Activated CD8-positive, alpha-beta T cell treated with anti-CD3 and anti-CD28 coated beads for 36 hours (primary cell): ENCODE data around the gene TMEM269. TPM values are rescaled to one million over a fixed set of nuclear protein-coding genes. Genes with fewer than 3 reads are reported as not detected.

ENCODE experiments used
- ATAC-seq: fragments of 200-7000 bp; cut with Tn5 transposase; one replicate; pipeline ENCODE4 v1.10.0; 2021; ENCODE audit warnings: mild to moderate bottlenecking, moderate library complexity
- CTCF ChIA-PET: fragments of 350-600 bp; sonication (Branson Sonifier 250); formaldehyde crosslinking; loops from one replicate; lab custom pipeline; 2021; ENCODE audit warnings: antibody characterized with exemption; lab: Charles Lee
- POLR2A ChIA-PET: fragments of 350-600 bp; sonication (Branson Sonifier 250); formaldehyde crosslinking; loops from one replicate; lab custom pipeline; 2021; ENCODE audit warnings: antibody characterized with exemption; lab: Charles Lee
- DNase-seq: peaks from one replicate; pipeline ENCODE4 v3.0.0-alpha.2; 2020
- H3K27ac Mint-ChIP-seq: one replicate; pipeline ENCODE4 v1.8.0; 2021; ENCODE audit warnings: mild to moderate bottlenecking, mixed read lengths
- H3K27me3 Mint-ChIP-seq: one replicate; pipeline ENCODE4 v1.8.0; 2021; ENCODE audit warnings: mixed read lengths
- H3K36me3 Mint-ChIP-seq: one replicate; pipeline ENCODE4 v1.8.0; 2021; ENCODE audit warnings: low read depth, mixed read lengths
- H3K4me1 Mint-ChIP-seq: one replicate; pipeline ENCODE4 v1.8.0; 2021; ENCODE audit warnings: low read depth, mixed read lengths
- H3K4me3 Mint-ChIP-seq: one replicate; pipeline ENCODE4 v1.8.0; 2021; ENCODE audit warnings: mild to moderate bottlenecking, moderate library complexity, mixed read lengths
- H3K9me3 Mint-ChIP-seq: one replicate; pipeline ENCODE4 v1.8.0; 2021; ENCODE audit warnings: mixed read lengths
- intact Hi-C: fragments of 100-400 bp; cut with micrococcal nuclease; formaldehyde crosslinking; loops from one replicate; pipeline ENCODE4 v1.10.0; 2022
- total RNA-seq, 2 experiments: library from RNA; stranded (reverse); gene quantifications; one replicate each; pipeline ENCODE4 v1.2.3, GENCODE V29; 2021
- TF ChIP-seq, protein P1 (sequence below): fragments of 200-600 bp; IDR thresholded peaks from one replicate; pipeline ENCODE4 v1.8.0; 2022; ENCODE audit warnings: antibody characterized with exemption, mild to moderate bottlenecking

TMEM269 gene
- total RNA-seq, 2 experiments from 2014 or later, result 0.22 to 0.32 TPM

GRCh38 chr1:42739753-42740700 is 44.8 kb upstream of the TMEM269 start, which contains the start of gene CLDN19:
Gene CLDN19 (minus strand): TSS chr1:42740236. CDS start chr1:42740063, 173 bp downstream.
- Mint-ChIP-seq H3K4me3 (no peak within 1 kb of the TSS), H3K27ac (no peak within 1 kb of the TSS), H3K27me3 (no peaks in the 10 kb centered on the region), H3K9me3 (no peaks in the 10 kb centered on the region), H3K4me1 (peaks cover 7% of the 10 kb centered on the region), H3K36me3 (no peaks in the 10 kb centered on the region)
- ChIA-PET POLR2A (interaction anchor here (0.7 to 1.3 kb wide), 2 partner anchors 18 to 57 kb away, joined by 3 to 4 read pairs; no protein-coding TSS in a partner anchor), CTCF (no interaction called here)
- intact Hi-C loops, result no loop called here
- DNase-seq, result no peak
- TF ChIP-seq, protein P1, sequence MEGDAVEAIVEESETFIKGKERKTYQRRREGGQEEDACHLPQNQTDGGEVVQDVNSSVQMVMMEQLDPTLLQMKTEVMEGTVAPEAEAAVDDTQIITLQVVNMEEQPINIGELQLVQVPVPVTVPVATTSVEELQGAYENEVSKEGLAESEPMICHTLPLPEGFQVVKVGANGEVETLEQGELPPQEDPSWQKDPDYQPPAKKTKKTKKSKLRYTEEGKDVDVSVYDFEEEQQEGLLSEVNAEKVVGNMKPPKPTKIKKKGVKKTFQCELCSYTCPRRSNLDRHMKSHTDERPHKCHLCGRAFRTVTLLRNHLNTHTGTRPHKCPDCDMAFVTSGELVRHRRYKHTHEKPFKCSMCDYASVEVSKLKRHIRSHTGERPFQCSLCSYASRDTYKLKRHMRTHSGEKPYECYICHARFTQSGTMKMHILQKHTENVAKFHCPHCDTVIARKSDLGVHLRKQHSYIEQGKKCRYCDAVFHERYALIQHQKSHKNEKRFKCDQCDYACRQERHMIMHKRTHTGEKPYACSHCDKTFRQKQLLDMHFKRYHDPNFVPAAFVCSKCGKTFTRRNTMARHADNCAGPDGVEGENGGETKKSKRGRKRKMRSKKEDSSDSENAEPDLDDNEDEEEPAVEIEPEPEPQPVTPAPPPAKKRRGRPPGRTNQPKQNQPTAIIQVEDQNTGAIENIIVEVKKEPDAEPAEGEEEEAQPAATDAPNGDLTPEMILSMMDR, result no peak
- no peak for ATAC-seq

DNA sequence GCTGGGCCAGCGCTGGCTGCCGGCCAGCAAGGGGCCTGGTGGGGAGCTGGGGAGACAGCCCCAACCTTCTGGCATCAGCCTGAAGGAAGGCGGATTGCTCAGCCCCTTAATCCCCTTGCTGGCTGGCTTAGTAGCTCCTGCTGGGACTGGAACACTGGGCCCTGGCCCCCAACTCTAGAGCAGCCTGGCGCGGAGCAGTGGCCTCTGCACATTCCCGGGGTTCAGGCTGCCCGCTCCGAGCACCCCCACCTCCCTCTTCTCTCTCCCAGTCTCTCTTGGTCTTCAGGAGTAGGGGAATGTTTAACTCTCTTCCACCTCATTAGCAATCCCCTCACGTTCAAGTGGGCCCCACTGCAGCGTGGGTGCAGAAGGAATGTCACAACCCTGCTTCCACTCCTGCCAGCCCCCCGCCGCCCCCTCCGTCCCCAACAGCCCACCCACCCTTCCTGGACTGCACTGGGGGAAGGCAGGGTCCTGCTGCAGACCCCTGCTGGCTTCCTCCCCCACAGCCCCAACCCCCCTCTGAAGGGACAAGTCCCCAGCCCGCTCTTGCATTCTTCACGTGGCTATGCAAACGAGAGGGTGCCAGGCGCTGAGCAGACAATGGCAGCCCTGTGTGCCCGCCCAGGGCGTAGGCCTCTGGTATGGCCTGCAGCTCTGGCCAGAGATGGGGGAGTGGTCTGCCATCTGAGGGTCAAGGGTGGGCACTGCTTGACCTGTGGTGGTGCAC is 43.8 kb upstream of the TMEM269 start:
- Mint-ChIP-seq H3K4me3 (no peak overlapping the region), H3K27me3 (no peaks in the 10 kb centered on the region), H3K9me3 (no peaks in the 10 kb centered on the region), H3K4me1 (peaks cover 7% of the 10 kb centered on the region), H3K36me3 (no peaks in the 10 kb centered on the region), H3K27ac (no peak overlapping the region)
- TF ChIP-seq, protein P1, result no peak
- intact Hi-C loops, result no loop called here
- ChIA-PET CTCF (no interaction called here), POLR2A (no interaction called here)
- DNase-seq (no peak), ATAC-seq (no peak)

DNA sequence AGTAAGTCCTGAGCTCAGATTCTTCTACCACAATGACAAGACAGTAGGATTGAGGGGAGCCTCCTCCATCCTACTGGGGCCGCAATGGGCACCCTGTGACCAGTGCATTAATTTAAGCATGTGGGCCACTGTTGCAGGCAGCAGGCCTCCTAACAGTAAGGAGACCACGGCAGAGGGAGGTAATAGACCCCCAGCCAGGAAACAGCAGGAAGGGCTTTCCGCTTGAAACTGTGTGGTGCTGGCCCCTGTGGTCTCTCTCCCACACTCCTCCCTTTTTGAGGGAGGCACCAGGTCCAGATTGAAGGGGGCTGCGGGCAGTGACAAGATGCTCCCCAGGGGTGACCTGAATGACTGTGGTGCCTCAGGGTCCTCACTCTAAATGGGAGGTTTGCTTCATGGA is 43.1 kb upstream of the TMEM269 start:
- DNase-seq (no peak), ATAC-seq (no peak)
- ChIA-PET CTCF (no interaction called here), POLR2A (no interaction called here)
- Mint-ChIP-seq H3K4me1 (peaks cover 7% of the 10 kb centered on the region), H3K27me3 (no peaks in the 10 kb centered on the region), H3K4me3 (no peak overlapping the region), H3K36me3 (no peaks in the 10 kb centered on the region), H3K27ac (no peak overlapping the region), H3K9me3 (no peaks in the 10 kb centered on the region)
- TF ChIP-seq, protein P1, result no peak
- intact Hi-C loops, result no loop called here

DNA sequence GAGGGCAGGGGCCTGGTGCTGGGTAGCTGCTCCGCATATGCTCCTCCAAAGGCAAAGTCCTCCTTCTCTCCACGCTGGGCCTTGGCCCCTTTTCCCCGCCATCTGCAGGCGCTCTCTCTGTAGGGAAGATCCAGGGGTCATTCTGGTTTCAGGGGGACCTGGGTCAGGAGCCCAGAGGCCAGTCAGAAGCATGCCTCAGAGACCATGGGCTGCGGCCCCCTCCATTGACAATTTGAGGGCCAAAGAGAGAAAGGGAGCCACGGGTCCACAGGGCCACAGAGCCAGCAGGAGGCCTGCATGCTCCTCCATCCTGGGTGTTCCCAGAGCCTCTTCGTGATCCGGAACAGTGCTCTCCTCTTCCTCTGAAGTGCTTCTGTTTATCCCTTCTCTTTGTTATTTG is 42.6 kb upstream of the TMEM269 start:
- no peak for ATAC-seq
- Mint-ChIP-seq H3K4me1 (peaks cover 3% of the 10 kb centered on the region), H3K4me3 (no peak overlapping the region), H3K9me3 (no peaks in the 10 kb centered on the region), H3K36me3 (no peaks in the 10 kb centered on the region), H3K27me3 (no peaks in the 10 kb centered on the region), H3K27ac (no peak overlapping the region)
- DNase-seq, result no peak
- intact Hi-C loops, result no loop called here
- TF ChIP-seq, protein P1, result no peak
- POLR2A ChIA-PET, result no interaction called here
- CTCF ChIA-PET, result interaction anchor here (0.8 kb wide), 1 partner anchor 12 kb away, joined by 3 read pairs; no protein-coding TSS in a partner anchor
